ENCODE measurements around the gene ZNF560.

ZNF560 gene

DNA sequence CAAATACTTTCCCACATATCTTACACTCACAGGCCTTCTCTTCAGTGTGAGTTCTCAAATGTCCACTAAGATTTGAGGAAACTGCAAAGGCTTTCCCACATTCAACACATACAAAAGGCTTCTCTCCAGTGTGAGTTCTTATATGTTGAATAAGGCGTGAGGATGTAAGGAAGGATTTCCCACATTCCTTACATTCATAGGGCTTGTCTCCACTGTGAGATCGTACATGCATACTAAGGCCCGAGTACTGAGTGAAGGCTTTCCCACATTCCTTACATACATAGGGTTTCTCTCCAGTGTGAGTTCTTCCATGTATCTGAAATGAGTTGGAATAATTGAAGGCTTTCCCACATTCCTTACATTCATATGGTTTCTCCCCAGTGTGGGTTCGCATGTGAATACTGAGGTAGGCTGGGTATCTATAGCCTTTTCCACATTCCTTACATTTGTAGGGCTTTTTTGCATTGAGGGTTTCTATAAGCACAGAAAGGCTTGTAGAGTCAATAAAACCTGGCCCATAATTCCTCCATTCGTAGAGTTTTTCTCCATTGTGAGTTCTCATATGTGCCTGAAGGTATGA is 30.4 kb upstream of the ZNF560 start:
- TF ChIP-seq CTCF (IDR thresholded peaks at IDR 0.05; ENCODE audit: insufficient read depth, low read length): no peak
- TF ChIP-seq SPI1 (IDR thresholded peaks at IDR 0.05; ENCODE audit: borderline replicate concordance, low read depth): no peak
- H3K27ac ChIP-seq (replicated peaks): no peak overlapping the region
- H3K4me3 ChIP-seq (replicated peaks; ENCODE audit: insufficient read depth, low read length): no peak overlapping the region
- H3K27me3 ChIP-seq (ENCODE audit: insufficient read depth, poor library complexity, severe bottlenecking): no peaks in the 10 kb centered on the region
- no peak for DNase-seq (ENCODE audit: low read depth in 1 of 2, low spot score in 1 of 2)

GRCh38 chr19:9523885-9524474 is 25.6 kb upstream of the ZNF560 start:
- Histone ChIP-seq H3K4me3 (replicated peaks; ENCODE audit: insufficient read depth, low read length) (no peak overlapping the region), H3K27ac (replicated peaks) (no peak overlapping the region), H3K27me3 (ENCODE audit: insufficient read depth, poor library complexity, severe bottlenecking) (no peaks in the 10 kb centered on the region)
- DNase-seq (ENCODE audit: low read depth in 1 of 2, low spot score in 1 of 2): no peak
- TF ChIP-seq, protein P1, sequence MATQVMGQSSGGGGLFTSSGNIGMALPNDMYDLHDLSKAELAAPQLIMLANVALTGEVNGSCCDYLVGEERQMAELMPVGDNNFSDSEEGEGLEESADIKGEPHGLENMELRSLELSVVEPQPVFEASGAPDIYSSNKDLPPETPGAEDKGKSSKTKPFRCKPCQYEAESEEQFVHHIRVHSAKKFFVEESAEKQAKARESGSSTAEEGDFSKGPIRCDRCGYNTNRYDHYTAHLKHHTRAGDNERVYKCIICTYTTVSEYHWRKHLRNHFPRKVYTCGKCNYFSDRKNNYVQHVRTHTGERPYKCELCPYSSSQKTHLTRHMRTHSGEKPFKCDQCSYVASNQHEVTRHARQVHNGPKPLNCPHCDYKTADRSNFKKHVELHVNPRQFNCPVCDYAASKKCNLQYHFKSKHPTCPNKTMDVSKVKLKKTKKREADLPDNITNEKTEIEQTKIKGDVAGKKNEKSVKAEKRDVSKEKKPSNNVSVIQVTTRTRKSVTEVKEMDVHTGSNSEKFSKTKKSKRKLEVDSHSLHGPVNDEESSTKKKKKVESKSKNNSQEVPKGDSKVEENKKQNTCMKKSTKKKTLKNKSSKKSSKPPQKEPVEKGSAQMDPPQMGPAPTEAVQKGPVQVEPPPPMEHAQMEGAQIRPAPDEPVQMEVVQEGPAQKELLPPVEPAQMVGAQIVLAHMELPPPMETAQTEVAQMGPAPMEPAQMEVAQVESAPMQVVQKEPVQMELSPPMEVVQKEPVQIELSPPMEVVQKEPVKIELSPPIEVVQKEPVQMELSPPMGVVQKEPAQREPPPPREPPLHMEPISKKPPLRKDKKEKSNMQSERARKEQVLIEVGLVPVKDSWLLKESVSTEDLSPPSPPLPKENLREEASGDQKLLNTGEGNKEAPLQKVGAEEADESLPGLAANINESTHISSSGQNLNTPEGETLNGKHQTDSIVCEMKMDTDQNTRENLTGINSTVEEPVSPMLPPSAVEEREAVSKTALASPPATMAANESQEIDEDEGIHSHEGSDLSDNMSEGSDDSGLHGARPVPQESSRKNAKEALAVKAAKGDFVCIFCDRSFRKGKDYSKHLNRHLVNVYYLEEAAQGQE (IDR thresholded peaks at IDR 0.05; ENCODE audit: insufficient replicate concordance, low read depth): no peak
- TF ChIP-seq CTCF (IDR thresholded peaks at IDR 0.05; ENCODE audit: insufficient read depth, low read length) (no peak), SPI1 (IDR thresholded peaks at IDR 0.05; ENCODE audit: borderline replicate concordance, low read depth) (no peak), GABPA (IDR thresholded peaks at IDR 0.05; ENCODE audit: low read depth) (no peak), POLR2AphosphoS5 (IDR thresholded peaks at IDR 0.05; ENCODE audit: low read depth) (no peak)

- Histone ChIP-seq H3K4me3 (replicated peaks; ENCODE audit: insufficient read depth, low read length) (no peak overlapping the region), H3K27ac (replicated peaks) (no peak overlapping the region), H3K27me3 (ENCODE audit: insufficient read depth, poor library complexity, severe bottlenecking) (no peaks in the 10 kb centered on the region)
- TF ChIP-seq CTCF (IDR thresholded peaks at IDR 0.05; ENCODE audit: insufficient read depth, low read length) (no peak), POLR2AphosphoS5 (IDR thresholded peaks at IDR 0.05; ENCODE audit: low read depth) (no peak), GABPA (IDR thresholded peaks at IDR 0.05; ENCODE audit: low read depth) (no peak), SPI1 (IDR thresholded peaks at IDR 0.05; ENCODE audit: borderline replicate concordance, low read depth) (no peak)
- TF ChIP-seq, protein P1 (IDR thresholded peaks at IDR 0.05; ENCODE audit: insufficient replicate concordance, low read depth): no peak
- DNase-seq (ENCODE audit: low read depth in 1 of 2, low spot score in 1 of 2): no peak
Observed at GRCh38 chr19:9507285-9507684, 8.9 kb upstream of the ZNF560 start.

GRCh38 chr19:9500796-9501195 is 2.4 kb upstream of the ZNF560 start:
- TF ChIP-seq SPI1 (IDR thresholded peaks at IDR 0.05; ENCODE audit: borderline replicate concordance, low read depth) (no peak), CTCF (IDR thresholded peaks at IDR 0.05; ENCODE audit: insufficient read depth, low read length) (no peak), POLR2AphosphoS5 (IDR thresholded peaks at IDR 0.05; ENCODE audit: low read depth) (no peak), GABPA (IDR thresholded peaks at IDR 0.05; ENCODE audit: low read depth) (no peak)
- TF ChIP-seq, protein P1 (IDR thresholded peaks at IDR 0.05; ENCODE audit: insufficient replicate concordance, low read depth): no peak
- Histone ChIP-seq H3K27me3 (ENCODE audit: insufficient read depth, poor library complexity, severe bottlenecking) (no peaks in the 10 kb centered on the region), H3K4me3 (replicated peaks; ENCODE audit: insufficient read depth, low read length) (no peak overlapping the region)

More at GRCh38 chr19:9500796-9501195, 2.4 kb upstream of the ZNF560 start:
- DNase-seq (ENCODE audit: low read depth in 1 of 2, low spot score in 1 of 2): no peak
- no peak overlapping the region for H3K27ac ChIP-seq (replicated peaks)

Data from HL-60 (cell line).